ENCODE data around the gene CHIT1. TPM values are rescaled to one million over a fixed set of nuclear protein-coding genes. Genes with fewer than 3 reads are reported as not detected.

Gene CHIT1
- total RNA-seq, 1 donor from 2014 or later: 2.6 TPM

- DNase-seq: peak; percentile 42
Measured at GRCh38 chr1:203216274-203217138, 13.0 kb downstream of the CHIT1 start.

GRCh38 chr1:203215573-203215972 lies 13.9 kb downstream of the CHIT1 start:
- DNase-seq: no peak

- no peak for DNase-seq
Measured at GRCh38 chr1:203214871-203215270, 14.6 kb downstream of the CHIT1 start.

GRCh38 chr1:203213126-203213525 lies 16.3 kb downstream of the CHIT1 start:
- no peak for DNase-seq

GRCh38 chr1:203211812-203212211 lies 17.7 kb downstream of the CHIT1 start:
- no peak for DNase-seq

- DNase-seq: no peak
Measured at GRCh38 chr1:203210988-203211387, 18.5 kb downstream of the CHIT1 start.

- DNase-seq: no peak
Measured at GRCh38 chr1:203210350-203210749, 19.1 kb downstream of the CHIT1 start.

- no peak for DNase-seq
Measured at GRCh38 chr1:203208181-203208580, 21.3 kb downstream of the CHIT1 start.

GRCh38 chr1:203207751-203208150 lies 21.7 kb downstream of the CHIT1 start:
- DNase-seq: no peak

GRCh38 chr1:203206129-203206687 lies 23.3 kb downstream of the CHIT1 start:
- no peak for DNase-seq

GRCh38 chr1:203204756-203205155 lies 24.7 kb downstream of the CHIT1 start:
- no peak for DNase-seq

GRCh38 chr1:203202431-203203245 lies 26.8 kb downstream of the CHIT1 start:
- DNase-seq: no peak

GRCh38 chr1:203201516-203202205 lies 27.8 kb downstream of the CHIT1 start:
- no peak for DNase-seq

GRCh38 chr1:203200916-203201315 lies 28.6 kb downstream of the CHIT1 start:
- no peak for DNase-seq

GRCh38 chr1:203199816-203200571 lies 29.5 kb downstream of the CHIT1 start:
- no peak for DNase-seq

- no peak for DNase-seq
Measured at GRCh38 chr1:203199481-203199815, 30.0 kb downstream of the CHIT1 start.

- DNase-seq: no peak
Measured at GRCh38 chr1:203199002-203199401, 30.5 kb downstream of the CHIT1 start.

- no peak for DNase-seq
Measured at GRCh38 chr1:203197625-203198024, 31.8 kb downstream of the CHIT1 start.

- DNase-seq: no peak
Measured at GRCh38 chr1:203196371-203196770, 33.1 kb downstream of the CHIT1 start.

- DNase-seq: no peak
Measured at GRCh38 chr1:203190949-203191348, 38.5 kb downstream of the CHIT1 start.

GRCh38 chr1:203189951-203190352 lies 39.5 kb downstream of the CHIT1 start:
- DNase-seq: no peak
